HepG2 (cell line): ENCODE data around the gene OPTN. TPM values are rescaled to one million over a fixed set of nuclear protein-coding genes. Genes with fewer than 3 reads are reported as not detected.

Experiments
- ELF1 ChIP-seq: sonication (generic); formaldehyde crosslinking; IDR thresholded peaks from 2 replicates; pipeline ENCODE4 v1.4.0; 2020; ENCODE audit warnings: missing genetic modification reagents
- EP300 ChIP-seq, 3 experiments: sonication (generic) in 1 of 3; formaldehyde crosslinking in 1 of 3; IDR thresholded peaks; 2 replicates each; pipeline versions ENCODE4 v1.5.1 to v1.6.1; 2011 to 2020; ENCODE audit warnings: low read depth in 2 of 3, low read length in 2 of 3, borderline replicate concordance in 1 of 3, improper control_type of control experiment in 1 of 3, mild to moderate bottlenecking in 1 of 3, missing genetic modification reagents in 1 of 3, moderate library complexity in 1 of 3
- REXO4 ChIP-seq: sonication (generic); formaldehyde crosslinking; IDR thresholded peaks from 2 replicates; pipeline ENCODE4 v1.8.0; 2022; ENCODE audit warnings: missing genetic modification reagents, mild to moderate bottlenecking, borderline replicate concordance
- SNAPC2 ChIP-seq: sonication (generic); formaldehyde crosslinking; IDR thresholded peaks from 2 replicates; pipeline ENCODE4 v1.8.1; 2022; ENCODE audit warnings: mild to moderate bottlenecking, missing genetic modification reagents
- ZBTB7A ChIP-seq: sonication (generic); formaldehyde crosslinking; IDR thresholded peaks from 2 replicates; pipeline ENCODE4 v1.8.0; 2022; ENCODE audit warnings: mild to moderate bottlenecking, missing genetic modification reagents
- ZKSCAN8 ChIP-seq: IDR thresholded peaks from 2 replicates; pipeline ENCODE4 v1.6.1; 2016; ENCODE audit warnings: borderline replicate concordance, missing genetic modification reagents, missing compliant biosample characterization
- ZNF562 ChIP-seq: sonication (generic); formaldehyde crosslinking; IDR thresholded peaks from 2 replicates; pipeline ENCODE4 v1.8.0; 2022; ENCODE audit warnings: missing genetic modification reagents, borderline replicate concordance
- polyA plus RNA-seq, 8 experiments: library from polyadenylated mRNA; depleted of rRNA in 3 of 8; stranded (reverse) in 7 of 8; unstranded in 1 of 8; fragments of >200 nt; fragmentation: Illumina TruSeq in 4 of 8; extraction: Trizol in 4 of 8; gene quantifications; 2 replicates each; pipeline versions ENCODE4 v1.2.1 to v1.2.3, GENCODE V29; 2011 to 2016; ENCODE audit warnings: low read depth in 4 of 8, missing spikeins in 1 of 8, mixed read lengths in 1 of 8; ENCODE audit not compliant: insufficient read depth in 1 of 8
- total RNA-seq, 5 experiments: library from RNA; depleted of rRNA; stranded (reverse); fragments of >200 nt; fragmentation: Illumina TruSeq; extraction: Trizol; gene quantifications; 2 replicates each; pipeline ENCODE4 v1.2.3, GENCODE V29; 2016; ENCODE audit warnings: low read depth in 1 of 5
- TF ChIP-seq, protein P1 (sequence below): sonication (generic); formaldehyde crosslinking; IDR thresholded peaks from 2 replicates; pipeline ENCODE4 v1.4.0; 2020; ENCODE audit warnings: mild to moderate bottlenecking, missing genetic modification reagents
- TF ChIP-seq, protein P2 (sequence below): IDR thresholded peaks from 2 replicates; pipeline ENCODE4 v1.6.1; 2012; ENCODE audit warnings: low read depth, low read length, improper control_type of control experiment
- TF ChIP-seq, protein P3 (sequence below): IDR thresholded peaks from 2 replicates; pipeline ENCODE4 v1.6.1; 2016; ENCODE audit warnings: missing compliant biosample characterization, missing genetic modification reagents, borderline replicate concordance
- TF ChIP-seq, protein P4 (sequence below): sonication (generic); formaldehyde crosslinking; IDR thresholded peaks from 2 replicates; pipeline ENCODE4 v1.8.0; 2022; ENCODE audit warnings: missing genetic modification reagents, mild to moderate bottlenecking, borderline replicate concordance

Gene OPTN
- total and polyA plus RNA-seq, 2 of the 13 experiments (the other 11 are each of a cell fraction or from before 2014, with no cell fraction given): 13.4 to 46.6 TPM

DNA sequence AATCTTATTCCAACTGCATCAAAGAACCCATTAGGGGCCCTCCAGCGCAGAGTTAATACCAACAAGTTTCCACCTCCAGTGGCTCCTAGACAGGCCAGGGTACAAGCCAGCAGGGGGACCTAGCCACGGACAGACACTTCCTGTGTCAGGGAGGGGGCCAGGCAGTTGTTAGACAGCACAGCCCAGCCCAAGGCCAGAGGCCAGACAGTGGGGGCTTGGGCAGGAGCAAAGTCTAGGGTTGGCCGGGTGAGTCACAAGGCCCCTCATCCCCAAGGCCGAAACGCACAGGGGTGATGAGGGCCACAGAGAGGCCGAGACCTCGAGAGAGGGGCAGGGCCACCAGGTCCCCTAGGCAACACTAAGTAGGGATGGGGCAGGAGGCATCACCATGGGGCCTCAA is 19.3 kb upstream of the OPTN start (continued):
- TF ChIP-seq, protein P1, sequence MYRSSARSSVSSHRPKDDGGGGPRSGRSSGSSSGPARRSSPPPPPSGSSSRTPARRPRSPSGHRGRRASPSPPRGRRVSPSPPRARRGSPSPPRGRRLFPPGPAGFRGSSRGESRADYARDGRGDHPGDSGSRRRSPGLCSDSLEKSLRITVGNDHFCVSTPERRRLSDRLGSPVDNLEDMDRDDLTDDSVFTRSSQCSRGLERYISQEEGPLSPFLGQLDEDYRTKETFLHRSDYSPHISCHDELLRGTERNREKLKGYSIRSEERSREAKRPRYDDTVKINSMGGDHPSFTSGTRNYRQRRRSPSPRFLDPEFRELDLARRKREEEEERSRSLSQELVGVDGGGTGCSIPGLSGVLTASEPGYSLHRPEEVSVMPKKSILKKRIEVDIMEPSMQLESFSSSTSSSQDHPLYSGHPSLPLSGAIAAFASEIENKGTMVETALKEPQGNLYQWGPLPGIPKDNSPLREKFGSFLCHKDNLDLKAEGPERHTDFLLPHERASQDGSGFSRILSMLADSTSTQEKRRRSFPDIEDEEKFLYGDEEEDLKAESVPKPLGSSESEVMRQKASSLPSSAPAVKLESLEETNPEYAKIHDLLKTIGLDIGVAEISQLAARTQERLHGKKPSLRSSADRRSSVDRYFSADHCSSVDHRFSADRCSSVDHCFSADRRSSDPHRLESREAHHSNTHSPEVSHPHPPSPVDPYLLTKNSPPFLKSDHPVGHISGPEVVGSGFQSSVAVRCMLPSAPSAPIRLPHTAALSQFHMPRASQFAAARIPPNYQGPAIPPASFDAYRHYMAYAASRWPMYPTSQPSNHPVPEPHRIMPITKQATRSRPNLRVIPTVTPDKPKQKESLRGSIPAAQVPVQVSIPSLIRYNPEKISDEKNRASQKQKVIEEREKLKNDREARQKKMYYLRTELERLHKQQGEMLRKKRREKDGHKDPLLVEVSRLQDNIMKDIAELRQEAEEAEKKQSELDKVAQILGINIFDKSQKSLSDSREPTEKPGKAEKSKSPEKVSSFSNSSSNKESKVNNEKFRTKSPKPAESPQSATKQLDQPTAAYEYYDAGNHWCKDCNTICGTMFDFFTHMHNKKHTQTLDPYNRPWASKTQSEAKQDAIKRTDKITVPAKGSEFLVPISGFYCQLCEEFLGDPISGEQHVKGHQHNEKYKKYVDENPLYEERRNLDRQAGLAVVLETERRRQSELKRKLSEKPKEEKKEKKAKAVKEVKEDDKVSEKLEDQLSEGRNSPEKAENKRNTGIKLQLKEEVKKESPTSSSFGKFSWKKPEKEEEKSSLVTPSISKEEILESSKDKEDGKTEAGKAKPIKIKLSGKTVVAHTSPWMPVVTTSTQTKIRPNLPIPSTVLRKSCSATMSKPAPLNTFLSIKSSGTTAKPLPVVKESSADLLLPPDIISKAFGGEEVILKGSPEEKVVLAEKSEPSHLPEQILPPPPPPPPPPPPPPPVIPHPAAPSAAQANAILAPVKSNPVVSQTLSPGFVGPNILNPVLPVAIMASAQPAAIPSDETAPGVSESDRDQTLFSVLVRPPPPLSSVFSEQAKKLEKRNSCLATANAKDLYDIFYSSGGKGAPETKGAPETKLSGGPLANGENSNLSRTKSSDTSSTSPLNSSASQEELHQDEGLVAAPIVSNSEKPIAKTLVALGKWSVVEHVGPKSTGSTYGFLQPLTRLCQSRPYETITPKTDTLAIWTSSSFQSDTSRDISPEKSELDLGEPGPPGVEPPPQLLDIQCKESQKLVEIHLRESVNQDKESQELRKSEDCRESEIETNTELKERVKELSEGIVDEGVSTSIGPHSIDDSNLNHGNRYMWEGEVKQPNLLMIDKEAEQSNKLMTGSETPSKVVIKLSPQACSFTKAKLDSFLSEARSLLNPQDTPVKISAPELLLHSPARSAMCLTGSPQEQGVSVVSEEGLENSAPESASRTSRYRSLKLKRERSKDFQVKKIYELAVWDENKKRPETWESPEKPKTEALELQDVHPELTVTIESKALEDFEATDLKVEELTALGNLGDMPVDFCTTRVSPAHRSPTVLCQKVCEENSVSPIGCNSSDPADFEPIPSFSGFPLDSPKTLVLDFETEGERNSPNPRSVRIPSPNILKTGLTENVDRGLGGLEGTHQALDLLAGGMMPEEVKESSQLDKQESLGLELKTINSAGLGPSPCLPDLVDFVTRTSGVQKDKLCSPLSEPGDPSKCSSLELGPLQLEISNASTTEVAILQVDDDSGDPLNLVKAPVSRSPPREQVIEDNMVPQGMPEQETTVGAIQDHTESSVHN (CRISPR knock-in tag): no peak
- TF ChIP-seq, protein P2, sequence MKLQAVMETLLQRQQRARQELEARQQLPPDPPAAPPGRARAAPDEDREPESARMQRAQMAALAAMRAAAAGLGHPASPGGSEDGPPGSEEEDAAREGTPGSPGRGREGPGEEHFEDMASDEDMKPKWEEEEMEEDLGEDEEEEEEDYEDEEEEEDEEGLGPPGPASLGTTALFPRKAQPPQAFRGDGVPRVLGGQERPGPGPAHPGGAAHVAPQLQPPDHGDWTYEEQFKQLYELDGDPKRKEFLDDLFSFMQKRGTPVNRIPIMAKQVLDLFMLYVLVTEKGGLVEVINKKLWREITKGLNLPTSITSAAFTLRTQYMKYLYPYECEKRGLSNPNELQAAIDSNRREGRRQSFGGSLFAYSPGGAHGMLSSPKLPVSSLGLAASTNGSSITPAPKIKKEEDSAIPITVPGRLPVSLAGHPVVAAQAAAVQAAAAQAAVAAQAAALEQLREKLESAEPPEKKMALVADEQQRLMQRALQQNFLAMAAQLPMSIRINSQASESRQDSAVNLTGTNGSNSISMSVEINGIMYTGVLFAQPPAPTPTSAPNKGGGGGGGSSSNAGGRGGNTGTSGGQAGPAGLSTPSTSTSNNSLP: no peak
- TF ChIP-seq ELF1 (CRISPR knock-in tag) (peak; percentile 86), SNAPC2 (CRISPR knock-in tag) (no peak), ZBTB7A (CRISPR knock-in tag) (peak; percentile 88; the same call in 1 of the 2 replicates), ZKSCAN8 (CRISPR knock-in tag) (no peak), ZNF562 (CRISPR knock-in tag) (no peak), REXO4 (no peak), EP300 (IDR thresholded peaks at IDR 0.05; ENCODE audit: low read depth in 2 of 2, low read length in 2 of 2) (peak in 1 of 2 experiments; percentile 41; a peak in 1 of 4 replicates), EP300 (CRISPR knock-in tag; IDR thresholded peaks at IDR 0.05; ENCODE audit: borderline replicate concordance) (no peak)
- TF ChIP-seq, protein P3, sequence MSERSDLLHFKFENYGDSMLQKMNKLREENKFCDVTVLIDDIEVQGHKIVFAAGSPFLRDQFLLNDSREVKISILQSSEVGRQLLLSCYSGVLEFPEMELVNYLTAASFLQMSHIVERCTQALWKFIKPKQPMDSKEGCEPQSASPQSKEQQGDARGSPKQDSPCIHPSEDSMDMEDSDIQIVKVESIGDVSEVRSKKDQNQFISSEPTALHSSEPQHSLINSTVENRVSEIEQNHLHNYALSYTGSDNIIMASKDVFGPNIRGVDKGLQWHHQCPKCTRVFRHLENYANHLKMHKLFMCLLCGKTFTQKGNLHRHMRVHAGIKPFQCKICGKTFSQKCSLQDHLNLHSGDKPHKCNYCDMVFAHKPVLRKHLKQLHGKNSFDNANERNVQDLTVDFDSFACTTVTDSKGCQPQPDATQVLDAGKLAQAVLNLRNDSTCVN: no peak
- TF ChIP-seq, protein P4, sequence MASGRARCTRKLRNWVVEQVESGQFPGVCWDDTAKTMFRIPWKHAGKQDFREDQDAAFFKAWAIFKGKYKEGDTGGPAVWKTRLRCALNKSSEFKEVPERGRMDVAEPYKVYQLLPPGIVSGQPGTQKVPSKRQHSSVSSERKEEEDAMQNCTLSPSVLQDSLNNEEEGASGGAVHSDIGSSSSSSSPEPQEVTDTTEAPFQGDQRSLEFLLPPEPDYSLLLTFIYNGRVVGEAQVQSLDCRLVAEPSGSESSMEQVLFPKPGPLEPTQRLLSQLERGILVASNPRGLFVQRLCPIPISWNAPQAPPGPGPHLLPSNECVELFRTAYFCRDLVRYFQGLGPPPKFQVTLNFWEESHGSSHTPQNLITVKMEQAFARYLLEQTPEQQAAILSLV (CRISPR knock-in tag): no peak
